A549 (cell line): ENCODE results near the gene NUDT17.

ENCODE experiments used
- CHD2 ChIP-seq: fragments of 150-350 bp; IDR thresholded peaks from 2 replicates; pipeline ENCODE4 v1.6.1; 2014; ENCODE audit warnings: low read length; ENCODE audit not compliant: partially characterized antibody
- CTCF ChIP-seq: fragments of >200 bp; sonication (Bioruptor Twin); formaldehyde crosslinking; IDR thresholded peaks from 3 replicates; pipeline ENCODE4 v1.5.1; 2016
- HDAC2 ChIP-seq: fragments of 200-600 bp; sonication (generic); IDR thresholded peaks from 2 replicates; pipeline ENCODE4 v1.6.1; 2016
- JUNB ChIP-seq: fragments of >200 bp; sonication (Bioruptor Twin); formaldehyde crosslinking; IDR thresholded peaks from 2 replicates; pipeline ENCODE4 v1.6.1; 2016
- MYC ChIP-seq: IDR thresholded peaks from 2 replicates; pipeline ENCODE4 v1.6.1; 2012; ENCODE audit warnings: mild to moderate bottlenecking, inconsistent platforms, low read length, improper control_type of control experiment, borderline replicate concordance
- NPAS2 ChIP-seq: fragments of 250-450 bp; sonication (Bioruptor Pico); IDR thresholded peaks from 2 replicates; pipeline ENCODE4 v1.8.0; 2022; ENCODE audit warnings: mild to moderate bottlenecking, moderate library complexity, borderline replicate concordance
- NR3C1 ChIP-seq: fragments of >200 bp; sonication (Bioruptor Twin); formaldehyde crosslinking; IDR thresholded peaks from 3 replicates; pipeline ENCODE4 v1.6.1; 2017
- PBX3 ChIP-seq: IDR thresholded peaks from 2 replicates; pipeline ENCODE4 v1.6.1; 2012
- POLR2A ChIP-seq: IDR thresholded peaks from 2 replicates; pipeline ENCODE4 v1.6.1; 2012; ENCODE audit warnings: mild to moderate bottlenecking, low read length
- POLR2AphosphoS2 ChIP-seq: conservative IDR thresholded peaks from 2 replicates; pipeline ENCODE4 v1.6.1; 2012; ENCODE audit warnings: low read length, improper control_type of control experiment, inconsistent platforms
- RAD21 ChIP-seq, 2 experiments: fragments of >200 bp in 1 of 2; sonication (Bioruptor Twin) in 1 of 2; formaldehyde crosslinking in 1 of 2; IDR thresholded peaks in 1 of 2; conservative IDR thresholded peaks in 1 of 2; 2 replicates in 1 of 2; 3 replicates in 1 of 2; pipeline ENCODE4 v1.6.1; 2012 to 2018; ENCODE audit warnings: inconsistent platforms in 1 of 2
- TP53 ChIP-seq: fragments of 250-450 bp; sonication (Bioruptor Pico); IDR thresholded peaks from 2 replicates; pipeline ENCODE4 v1.5.0; 2021; ENCODE audit warnings: mild to moderate bottlenecking, moderate library complexity

GRCh38 chr1:145799806-145800205, 45.6 kb upstream of the NUDT17 start:
- TF ChIP-seq PBX3, result no peak
- no peak for TF ChIP-seq CTCF
- no peak for TF ChIP-seq NR3C1
- no peak for TF ChIP-seq POLR2A
- TF ChIP-seq MYC, result no peak
- TF ChIP-seq JUNB, result no peak
- TF ChIP-seq NPAS2 (CRISPR knock-in tag), result no peak
- no peak for TF ChIP-seq RAD21 (conservative IDR thresholded peaks at IDR 0.05 in 1 of 2, IDR thresholded peaks at IDR 0.05 in 1 of 2)
- no peak for TF ChIP-seq POLR2AphosphoS2
- no peak for TF ChIP-seq CHD2
- no peak for TF ChIP-seq TP53
- no peak for TF ChIP-seq HDAC2
